HepG2 (cell line): ENCODE measurements around the gene MAN1A1. TPM values are rescaled to one million over a fixed set of nuclear protein-coding genes. Genes with fewer than 3 reads are reported as not detected.
A peak's percentile ranks its signal among the peaks of the same experiment; 100 is the strongest.

ENCODE experiments used
- BHLHE40 ChIP-seq: IDR thresholded peaks from 2 replicates; pipeline ENCODE4 v1.6.1; 2011; ENCODE audit warnings: low read length, improper control_type of control experiment
- GFI1 ChIP-seq: sonication (generic); formaldehyde crosslinking; IDR thresholded peaks from 2 replicates; pipeline ENCODE4 v1.5.0; 2020; ENCODE audit warnings: missing genetic modification reagents, mild to moderate bottlenecking, borderline replicate concordance
- JUN ChIP-seq: sonication (generic); formaldehyde crosslinking; IDR thresholded peaks from 2 replicates; pipeline ENCODE4 v1.4.0; 2020; ENCODE audit warnings: mild to moderate bottlenecking, missing genetic modification reagents
- MAF1 ChIP-seq: sonication (generic); formaldehyde crosslinking; IDR thresholded peaks from 2 replicates; pipeline ENCODE4 v1.5.0; 2020; ENCODE audit warnings: missing genetic modification reagents, borderline replicate concordance
- MED13 ChIP-seq: sonication (generic); formaldehyde crosslinking; IDR thresholded peaks from 2 replicates; pipeline ENCODE4 v1.5.0; 2020; ENCODE audit warnings: missing genetic modification reagents
- PCBP2 ChIP-seq: fragments of 200-400 bp; formaldehyde crosslinking; optimal IDR thresholded peaks from 2 replicates; pipeline ENCODE3; 2018; ENCODE audit warnings: low read length, low read depth; ENCODE audit not compliant: poor library complexity, severe bottlenecking
- PHF5A ChIP-seq: IDR thresholded peaks from one replicate; pipeline ENCODE4 v1.6.1; 2018; ENCODE audit warnings: low read depth, missing genetic modification reagents; ENCODE audit not compliant: unreplicated experiment
- RARA ChIP-seq: IDR thresholded peaks from 2 replicates; pipeline ENCODE4 v1.6.1; 2016; ENCODE audit warnings: missing genetic modification reagents, missing compliant biosample characterization
- ZBTB21 ChIP-seq: sonication (generic); formaldehyde crosslinking; IDR thresholded peaks from 2 replicates; pipeline ENCODE4 v1.4.0; 2020; ENCODE audit warnings: missing genetic modification reagents
- ZMYM4 ChIP-seq: sonication (generic); formaldehyde crosslinking; IDR thresholded peaks from 2 replicates; pipeline ENCODE4 v1.8.1; 2023; ENCODE audit warnings: mild to moderate bottlenecking, missing genetic modification reagents
- ZNF224 ChIP-seq: sonication (generic); formaldehyde crosslinking; IDR thresholded peaks from 2 replicates; pipeline ENCODE4 v1.5.0; 2020; ENCODE audit warnings: mild to moderate bottlenecking, missing genetic modification reagents
- ZNF235 ChIP-seq: sonication (generic); formaldehyde crosslinking; IDR thresholded peaks from 2 replicates; pipeline ENCODE4 v1.8.1; 2023; ENCODE audit warnings: mild to moderate bottlenecking, missing genetic modification reagents, borderline replicate concordance
- ZNF737 ChIP-seq: sonication (generic); formaldehyde crosslinking; IDR thresholded peaks from 2 replicates; pipeline ENCODE4 v1.5.0; 2020; ENCODE audit warnings: missing genetic modification reagents, mild to moderate bottlenecking, borderline replicate concordance
- polyA plus RNA-seq, 8 experiments: library from polyadenylated mRNA; depleted of rRNA in 3 of 8; stranded (reverse) in 7 of 8; unstranded in 1 of 8; fragments of >200 nt; fragmentation: Illumina TruSeq in 4 of 8; extraction: Trizol in 4 of 8; gene quantifications; 2 replicates each; pipeline versions ENCODE4 v1.2.1 to v1.2.3, GENCODE V29; 2011 to 2016; ENCODE audit warnings: low read depth in 4 of 8, missing spikeins in 1 of 8, mixed read lengths in 1 of 8; ENCODE audit not compliant: insufficient read depth in 1 of 8
- total RNA-seq, 5 experiments: library from RNA; depleted of rRNA; stranded (reverse); fragments of >200 nt; fragmentation: Illumina TruSeq; extraction: Trizol; gene quantifications; 2 replicates each; pipeline ENCODE4 v1.2.3, GENCODE V29; 2016; ENCODE audit warnings: low read depth in 1 of 5
- TF ChIP-seq, protein P1 (sequence below): sonication (generic); formaldehyde crosslinking; IDR thresholded peaks from 2 replicates; pipeline ENCODE4 v1.4.0; 2020; ENCODE audit warnings: mild to moderate bottlenecking, missing genetic modification reagents
- TF ChIP-seq, protein P2 (sequence below): sonication (generic); formaldehyde crosslinking; IDR thresholded peaks from 2 replicates; pipeline ENCODE4 v1.4.0; 2020; ENCODE audit warnings: missing genetic modification reagents
- TF ChIP-seq, protein P3 (sequence below): sonication (generic); formaldehyde crosslinking; conservative IDR thresholded peaks from 2 replicates; pipeline ENCODE4 v1.8.1; 2023; ENCODE audit warnings: missing genetic modification reagents
- TF ChIP-seq, protein P4 (sequence below): sonication (generic); formaldehyde crosslinking; IDR thresholded peaks from 2 replicates; pipeline ENCODE4 v1.4.0; 2020; ENCODE audit warnings: mild to moderate bottlenecking, missing genetic modification reagents

The MAN1A1 gene
- total and polyA plus RNA-seq, 2 of the 13 experiments (the other 11 are each of a cell fraction or from before 2014, with no cell fraction given), result 156 to 236 TPM

DNA sequence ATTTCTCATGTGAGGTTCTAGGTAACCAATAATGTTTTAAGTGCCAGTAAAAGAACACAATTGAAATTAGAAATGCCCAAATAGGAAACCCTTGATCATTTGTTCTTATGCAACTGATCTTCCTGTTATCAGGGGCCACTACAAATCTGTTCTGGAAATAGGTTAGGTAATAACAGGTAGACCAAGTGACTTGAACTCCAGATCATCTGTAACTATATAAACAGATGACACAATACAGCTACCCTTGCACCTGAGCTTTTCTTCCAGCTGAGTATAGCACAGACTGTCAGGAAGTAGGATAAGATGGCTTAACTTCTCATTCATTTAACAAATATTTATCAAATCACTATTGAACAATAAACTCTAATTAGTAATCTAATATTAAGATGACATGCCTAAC is 52.5 kb downstream of the MAN1A1 start (continued):
- TF ChIP-seq, protein P1, sequence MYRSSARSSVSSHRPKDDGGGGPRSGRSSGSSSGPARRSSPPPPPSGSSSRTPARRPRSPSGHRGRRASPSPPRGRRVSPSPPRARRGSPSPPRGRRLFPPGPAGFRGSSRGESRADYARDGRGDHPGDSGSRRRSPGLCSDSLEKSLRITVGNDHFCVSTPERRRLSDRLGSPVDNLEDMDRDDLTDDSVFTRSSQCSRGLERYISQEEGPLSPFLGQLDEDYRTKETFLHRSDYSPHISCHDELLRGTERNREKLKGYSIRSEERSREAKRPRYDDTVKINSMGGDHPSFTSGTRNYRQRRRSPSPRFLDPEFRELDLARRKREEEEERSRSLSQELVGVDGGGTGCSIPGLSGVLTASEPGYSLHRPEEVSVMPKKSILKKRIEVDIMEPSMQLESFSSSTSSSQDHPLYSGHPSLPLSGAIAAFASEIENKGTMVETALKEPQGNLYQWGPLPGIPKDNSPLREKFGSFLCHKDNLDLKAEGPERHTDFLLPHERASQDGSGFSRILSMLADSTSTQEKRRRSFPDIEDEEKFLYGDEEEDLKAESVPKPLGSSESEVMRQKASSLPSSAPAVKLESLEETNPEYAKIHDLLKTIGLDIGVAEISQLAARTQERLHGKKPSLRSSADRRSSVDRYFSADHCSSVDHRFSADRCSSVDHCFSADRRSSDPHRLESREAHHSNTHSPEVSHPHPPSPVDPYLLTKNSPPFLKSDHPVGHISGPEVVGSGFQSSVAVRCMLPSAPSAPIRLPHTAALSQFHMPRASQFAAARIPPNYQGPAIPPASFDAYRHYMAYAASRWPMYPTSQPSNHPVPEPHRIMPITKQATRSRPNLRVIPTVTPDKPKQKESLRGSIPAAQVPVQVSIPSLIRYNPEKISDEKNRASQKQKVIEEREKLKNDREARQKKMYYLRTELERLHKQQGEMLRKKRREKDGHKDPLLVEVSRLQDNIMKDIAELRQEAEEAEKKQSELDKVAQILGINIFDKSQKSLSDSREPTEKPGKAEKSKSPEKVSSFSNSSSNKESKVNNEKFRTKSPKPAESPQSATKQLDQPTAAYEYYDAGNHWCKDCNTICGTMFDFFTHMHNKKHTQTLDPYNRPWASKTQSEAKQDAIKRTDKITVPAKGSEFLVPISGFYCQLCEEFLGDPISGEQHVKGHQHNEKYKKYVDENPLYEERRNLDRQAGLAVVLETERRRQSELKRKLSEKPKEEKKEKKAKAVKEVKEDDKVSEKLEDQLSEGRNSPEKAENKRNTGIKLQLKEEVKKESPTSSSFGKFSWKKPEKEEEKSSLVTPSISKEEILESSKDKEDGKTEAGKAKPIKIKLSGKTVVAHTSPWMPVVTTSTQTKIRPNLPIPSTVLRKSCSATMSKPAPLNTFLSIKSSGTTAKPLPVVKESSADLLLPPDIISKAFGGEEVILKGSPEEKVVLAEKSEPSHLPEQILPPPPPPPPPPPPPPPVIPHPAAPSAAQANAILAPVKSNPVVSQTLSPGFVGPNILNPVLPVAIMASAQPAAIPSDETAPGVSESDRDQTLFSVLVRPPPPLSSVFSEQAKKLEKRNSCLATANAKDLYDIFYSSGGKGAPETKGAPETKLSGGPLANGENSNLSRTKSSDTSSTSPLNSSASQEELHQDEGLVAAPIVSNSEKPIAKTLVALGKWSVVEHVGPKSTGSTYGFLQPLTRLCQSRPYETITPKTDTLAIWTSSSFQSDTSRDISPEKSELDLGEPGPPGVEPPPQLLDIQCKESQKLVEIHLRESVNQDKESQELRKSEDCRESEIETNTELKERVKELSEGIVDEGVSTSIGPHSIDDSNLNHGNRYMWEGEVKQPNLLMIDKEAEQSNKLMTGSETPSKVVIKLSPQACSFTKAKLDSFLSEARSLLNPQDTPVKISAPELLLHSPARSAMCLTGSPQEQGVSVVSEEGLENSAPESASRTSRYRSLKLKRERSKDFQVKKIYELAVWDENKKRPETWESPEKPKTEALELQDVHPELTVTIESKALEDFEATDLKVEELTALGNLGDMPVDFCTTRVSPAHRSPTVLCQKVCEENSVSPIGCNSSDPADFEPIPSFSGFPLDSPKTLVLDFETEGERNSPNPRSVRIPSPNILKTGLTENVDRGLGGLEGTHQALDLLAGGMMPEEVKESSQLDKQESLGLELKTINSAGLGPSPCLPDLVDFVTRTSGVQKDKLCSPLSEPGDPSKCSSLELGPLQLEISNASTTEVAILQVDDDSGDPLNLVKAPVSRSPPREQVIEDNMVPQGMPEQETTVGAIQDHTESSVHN (CRISPR knock-in tag), result no peak
- no peak for TF ChIP-seq ZNF224
- no peak for TF ChIP-seq MED13 (CRISPR knock-in tag)
- TF ChIP-seq GFI1 (CRISPR knock-in tag), result no peak
- TF ChIP-seq, protein P2, sequence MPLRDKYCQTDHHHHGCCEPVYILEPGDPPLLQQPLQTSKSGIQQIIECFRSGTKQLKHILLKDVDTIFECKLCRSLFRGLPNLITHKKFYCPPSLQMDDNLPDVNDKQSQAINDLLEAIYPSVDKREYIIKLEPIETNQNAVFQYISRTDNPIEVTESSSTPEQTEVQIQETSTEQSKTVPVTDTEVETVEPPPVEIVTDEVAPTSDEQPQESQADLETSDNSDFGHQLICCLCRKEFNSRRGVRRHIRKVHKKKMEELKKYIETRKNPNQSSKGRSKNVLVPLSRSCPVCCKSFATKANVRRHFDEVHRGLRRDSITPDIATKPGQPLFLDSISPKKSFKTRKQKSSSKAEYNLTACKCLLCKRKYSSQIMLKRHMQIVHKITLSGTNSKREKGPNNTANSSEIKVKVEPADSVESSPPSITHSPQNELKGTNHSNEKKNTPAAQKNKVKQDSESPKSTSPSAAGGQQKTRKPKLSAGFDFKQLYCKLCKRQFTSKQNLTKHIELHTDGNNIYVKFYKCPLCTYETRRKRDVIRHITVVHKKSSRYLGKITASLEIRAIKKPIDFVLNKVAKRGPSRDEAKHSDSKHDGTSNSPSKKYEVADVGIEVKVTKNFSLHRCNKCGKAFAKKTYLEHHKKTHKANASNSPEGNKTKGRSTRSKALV (CRISPR knock-in tag), result 0 out of 2 replicates have a peak, but pooled peaks have one; percentile 16
- TF ChIP-seq ZNF737 (CRISPR knock-in tag), result no peak
- TF ChIP-seq BHLHE40, result no peak
- no peak for TF ChIP-seq PHF5A
- no peak for TF ChIP-seq ZBTB21 (CRISPR knock-in tag)
- TF ChIP-seq, protein P3, sequence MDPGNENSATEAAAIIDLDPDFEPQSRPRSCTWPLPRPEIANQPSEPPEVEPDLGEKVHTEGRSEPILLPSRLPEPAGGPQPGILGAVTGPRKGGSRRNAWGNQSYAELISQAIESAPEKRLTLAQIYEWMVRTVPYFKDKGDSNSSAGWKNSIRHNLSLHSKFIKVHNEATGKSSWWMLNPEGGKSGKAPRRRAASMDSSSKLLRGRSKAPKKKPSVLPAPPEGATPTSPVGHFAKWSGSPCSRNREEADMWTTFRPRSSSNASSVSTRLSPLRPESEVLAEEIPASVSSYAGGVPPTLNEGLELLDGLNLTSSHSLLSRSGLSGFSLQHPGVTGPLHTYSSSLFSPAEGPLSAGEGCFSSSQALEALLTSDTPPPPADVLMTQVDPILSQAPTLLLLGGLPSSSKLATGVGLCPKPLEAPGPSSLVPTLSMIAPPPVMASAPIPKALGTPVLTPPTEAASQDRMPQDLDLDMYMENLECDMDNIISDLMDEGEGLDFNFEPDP (CRISPR knock-in tag), result no peak
- TF ChIP-seq ZMYM4 (CRISPR knock-in tag), result no peak; the same call in 1 of the 2 replicates
- peak; percentile 62; the same call in 1 of the 2 replicates for TF ChIP-seq JUN (CRISPR knock-in tag)
- TF ChIP-seq RARA (CRISPR knock-in tag), result peak; percentile 83
- TF ChIP-seq MAF1 (CRISPR knock-in tag), result no peak
- TF ChIP-seq, protein P4, sequence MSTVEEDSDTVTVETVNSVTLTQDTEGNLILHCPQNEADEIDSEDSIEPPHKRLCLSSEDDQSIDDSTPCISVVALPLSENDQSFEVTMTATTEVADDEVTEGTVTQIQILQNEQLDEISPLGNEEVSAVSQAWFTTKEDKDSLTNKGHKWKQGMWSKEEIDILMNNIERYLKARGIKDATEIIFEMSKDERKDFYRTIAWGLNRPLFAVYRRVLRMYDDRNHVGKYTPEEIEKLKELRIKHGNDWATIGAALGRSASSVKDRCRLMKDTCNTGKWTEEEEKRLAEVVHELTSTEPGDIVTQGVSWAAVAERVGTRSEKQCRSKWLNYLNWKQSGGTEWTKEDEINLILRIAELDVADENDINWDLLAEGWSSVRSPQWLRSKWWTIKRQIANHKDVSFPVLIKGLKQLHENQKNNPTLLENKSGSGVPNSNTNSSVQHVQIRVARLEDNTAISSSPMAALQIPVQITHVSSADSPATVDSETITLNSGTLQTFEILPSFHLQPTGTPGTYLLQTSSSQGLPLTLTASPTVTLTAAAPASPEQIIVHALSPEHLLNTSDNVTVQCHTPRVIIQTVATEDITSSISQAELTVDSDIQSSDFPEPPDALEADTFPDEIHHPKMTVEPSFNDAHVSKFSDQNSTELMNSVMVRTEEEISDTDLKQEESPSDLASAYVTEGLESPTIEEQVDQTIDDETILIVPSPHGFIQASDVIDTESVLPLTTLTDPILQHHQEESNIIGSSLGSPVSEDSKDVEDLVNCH, result no peak
- no peak for TF ChIP-seq PCBP2
- TF ChIP-seq ZNF235 (CRISPR knock-in tag), result no peak
